GM19328 (cell line): Measurements from ENCODE around the gene C6orf15.

Experiments
- ATAC-seq: cut with Tn5 transposase; IDR thresholded peaks from one replicate; pipeline ENCODE4 v1.9.1; 2021; ENCODE audit warnings: mild to moderate bottlenecking, moderate library complexity; ENCODE audit not compliant: unreplicated experiment

The C6orf15 gene

DNA sequence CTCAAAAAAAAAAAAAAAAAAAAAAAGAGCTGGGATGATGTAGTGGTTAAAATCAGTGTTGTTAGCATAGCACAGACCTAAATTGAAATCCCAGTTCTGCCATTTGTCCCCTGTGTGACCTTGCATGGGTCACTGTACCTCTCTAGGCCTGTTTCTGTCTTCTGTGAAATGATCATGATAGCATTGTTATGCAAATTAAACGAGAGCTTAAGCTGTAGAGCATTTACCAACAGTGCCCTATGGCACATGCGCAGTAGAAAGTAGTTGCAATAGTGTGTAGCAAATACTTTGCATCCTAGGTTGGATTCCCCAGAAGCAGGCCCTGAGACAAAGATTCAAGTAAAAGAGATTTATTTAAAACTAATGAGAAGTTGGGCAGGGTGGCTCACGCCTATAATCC is 19.2 kb upstream of the C6orf15 start:
- no peak for ATAC-seq

DNA sequence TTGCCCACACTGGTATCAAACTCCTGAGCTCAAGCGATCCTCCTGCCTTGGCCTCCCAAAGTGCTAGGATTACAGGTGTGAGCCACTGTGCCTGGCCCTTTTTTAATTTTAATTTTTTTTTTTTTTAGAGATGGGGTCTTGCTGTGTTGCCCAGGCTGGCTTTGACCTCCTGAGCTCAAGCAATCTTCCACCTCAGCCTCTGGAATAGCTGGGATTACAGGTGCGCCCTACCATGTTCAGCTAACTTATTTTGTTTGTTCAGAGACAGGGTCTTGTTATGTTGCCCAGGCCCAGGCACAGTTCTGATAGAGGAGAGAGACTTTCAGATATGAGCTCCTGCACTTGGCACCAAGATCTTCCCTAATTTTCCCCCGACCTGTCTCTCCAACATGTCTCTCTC is 18.4 kb upstream of the C6orf15 start:
- ATAC-seq = no peak

DNA sequence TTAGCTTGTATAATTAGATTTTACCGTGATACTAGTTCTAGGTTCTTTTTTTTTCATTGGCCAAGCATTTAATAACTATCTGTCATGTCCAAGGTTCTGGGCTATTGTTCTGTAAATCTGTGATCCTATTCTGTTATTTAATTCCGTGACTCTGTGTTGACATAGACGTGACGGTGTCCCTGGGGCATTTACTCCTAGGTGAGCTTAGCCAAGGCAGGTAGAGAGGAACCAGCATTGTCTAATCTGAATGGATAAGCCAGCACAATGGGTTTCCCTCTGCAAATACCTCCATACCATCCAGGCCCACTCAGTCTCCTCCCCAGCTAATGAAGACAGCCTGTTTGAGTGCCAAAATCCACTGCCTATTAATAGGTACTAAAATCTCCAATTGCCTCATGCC is 16.8 kb upstream of the C6orf15 start:
- ATAC-seq = no peak

DNA sequence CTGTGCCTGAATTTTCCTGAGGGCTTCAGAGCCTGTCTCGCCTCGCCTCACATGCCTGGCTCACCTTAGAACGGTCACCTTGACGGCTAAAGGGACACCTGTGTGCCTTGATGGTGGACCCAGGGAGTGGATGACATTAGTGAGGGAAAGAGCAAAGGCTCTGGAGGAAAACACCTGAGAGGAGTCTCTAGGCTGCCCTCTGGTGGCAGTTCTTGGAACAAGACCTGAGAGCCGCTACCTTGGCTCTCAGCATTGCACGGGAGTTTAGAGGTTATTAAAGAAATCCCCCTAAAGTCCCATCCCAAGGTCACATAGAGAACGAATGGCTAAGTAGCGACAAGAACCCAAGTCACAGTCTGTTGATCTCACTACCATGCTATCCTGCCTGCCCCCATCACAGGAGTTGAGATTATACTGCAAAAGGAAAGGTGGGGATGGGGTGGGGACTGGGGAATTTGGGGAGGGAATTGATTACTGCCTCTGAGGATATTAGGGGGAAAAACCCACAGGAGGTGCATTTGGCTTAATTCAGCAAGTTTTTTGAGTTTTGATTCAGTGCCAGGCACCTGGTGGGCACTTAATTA is 15.8 kb upstream of the C6orf15 start:
- ATAC-seq = no peak

DNA sequence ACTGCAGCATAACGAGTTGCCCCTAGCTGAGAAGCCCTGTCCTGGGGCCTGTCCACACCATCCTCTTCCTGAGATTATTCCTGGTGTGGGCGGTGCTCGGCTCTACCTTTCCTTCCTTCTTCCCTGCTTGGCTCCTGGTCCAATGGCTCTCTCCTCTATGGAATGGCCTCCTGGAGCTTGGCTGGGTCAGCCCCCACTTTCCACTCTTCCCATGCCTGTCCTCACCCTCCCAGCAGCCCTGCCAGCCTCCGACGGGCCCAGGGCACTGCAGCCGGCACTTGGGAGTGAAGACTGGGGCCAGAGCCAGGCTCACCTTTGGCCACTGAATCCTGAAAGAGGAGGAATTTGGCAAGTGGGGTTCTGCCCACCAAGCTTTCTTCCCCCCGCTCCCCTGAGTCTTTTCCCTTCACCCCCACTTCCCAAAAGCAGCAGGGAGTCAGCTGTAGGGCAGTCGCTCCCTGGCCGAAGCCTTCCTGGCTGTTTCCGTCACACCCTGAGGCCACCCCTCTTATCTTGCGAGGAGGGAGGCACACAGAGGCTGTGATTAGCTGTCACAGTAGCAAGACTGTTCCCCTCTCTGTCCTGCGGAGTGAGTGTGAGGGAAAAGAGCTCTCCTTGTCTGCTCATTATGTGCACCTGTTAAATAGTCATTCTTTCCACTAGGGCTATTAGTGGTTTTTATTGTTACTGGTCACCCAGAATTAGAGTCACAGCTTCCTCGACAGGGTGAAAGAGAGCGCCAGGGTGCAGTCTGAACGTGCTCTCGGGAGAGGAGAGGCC is 14.2 kb upstream of the C6orf15 start:
- no peak for ATAC-seq

DNA sequence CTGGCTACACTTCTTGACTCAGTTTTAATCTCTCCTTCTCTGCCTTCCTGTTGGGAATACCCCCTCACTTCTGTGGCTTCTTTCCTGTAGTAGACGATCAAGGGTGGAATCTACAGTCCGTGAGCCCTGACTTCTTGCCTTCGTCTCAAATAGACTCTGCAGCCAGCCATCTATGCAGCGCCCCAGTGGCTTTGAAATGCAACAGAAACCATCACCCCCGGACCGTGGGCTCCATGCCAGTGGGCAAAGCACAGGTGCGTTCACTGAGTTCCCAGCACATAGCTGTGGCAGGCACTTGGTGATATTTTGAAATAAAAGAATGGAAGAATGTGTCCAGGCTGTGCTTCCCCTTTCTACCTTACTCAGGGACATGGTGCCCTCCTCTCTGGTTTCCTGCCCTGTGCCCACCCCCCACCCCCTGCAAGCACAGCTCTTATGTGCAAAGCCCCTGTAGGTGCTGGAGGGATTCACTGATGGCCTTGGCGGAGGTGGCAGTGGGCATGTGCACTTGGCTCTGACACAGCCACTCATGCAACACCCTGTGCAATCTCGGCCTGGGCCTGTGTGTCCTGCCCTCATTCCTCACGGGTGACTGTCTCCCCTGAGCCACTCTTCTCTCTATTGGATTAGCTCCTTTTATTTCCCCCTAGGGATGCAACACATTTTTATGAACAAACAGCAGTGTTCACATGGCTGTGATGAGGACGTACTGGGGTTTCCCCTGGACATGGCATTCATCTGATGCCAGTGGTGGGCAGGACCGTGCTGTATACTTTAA is 13.4 kb upstream of the C6orf15 start:
- no peak for ATAC-seq

DNA sequence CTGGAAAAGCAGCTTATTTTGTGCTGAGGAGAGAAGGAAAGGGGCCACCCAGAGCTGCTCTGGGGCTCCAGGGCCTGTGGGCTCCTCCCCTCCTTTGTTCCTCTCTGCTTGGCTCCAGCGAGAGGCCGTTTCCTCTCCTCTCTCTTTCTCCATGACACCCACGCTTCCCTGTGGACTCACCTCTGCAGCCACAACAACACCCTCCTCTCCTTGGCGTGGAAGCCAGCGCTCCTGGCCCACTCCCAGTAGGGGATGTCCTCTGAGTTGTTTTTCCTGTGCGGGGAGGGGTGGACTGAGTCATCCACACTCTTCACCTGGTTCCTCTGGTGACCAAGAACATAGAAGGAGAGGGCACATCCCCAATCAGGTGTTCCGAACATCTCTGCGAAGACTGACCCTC is 12.8 kb upstream of the C6orf15 start:
- no peak for ATAC-seq

DNA sequence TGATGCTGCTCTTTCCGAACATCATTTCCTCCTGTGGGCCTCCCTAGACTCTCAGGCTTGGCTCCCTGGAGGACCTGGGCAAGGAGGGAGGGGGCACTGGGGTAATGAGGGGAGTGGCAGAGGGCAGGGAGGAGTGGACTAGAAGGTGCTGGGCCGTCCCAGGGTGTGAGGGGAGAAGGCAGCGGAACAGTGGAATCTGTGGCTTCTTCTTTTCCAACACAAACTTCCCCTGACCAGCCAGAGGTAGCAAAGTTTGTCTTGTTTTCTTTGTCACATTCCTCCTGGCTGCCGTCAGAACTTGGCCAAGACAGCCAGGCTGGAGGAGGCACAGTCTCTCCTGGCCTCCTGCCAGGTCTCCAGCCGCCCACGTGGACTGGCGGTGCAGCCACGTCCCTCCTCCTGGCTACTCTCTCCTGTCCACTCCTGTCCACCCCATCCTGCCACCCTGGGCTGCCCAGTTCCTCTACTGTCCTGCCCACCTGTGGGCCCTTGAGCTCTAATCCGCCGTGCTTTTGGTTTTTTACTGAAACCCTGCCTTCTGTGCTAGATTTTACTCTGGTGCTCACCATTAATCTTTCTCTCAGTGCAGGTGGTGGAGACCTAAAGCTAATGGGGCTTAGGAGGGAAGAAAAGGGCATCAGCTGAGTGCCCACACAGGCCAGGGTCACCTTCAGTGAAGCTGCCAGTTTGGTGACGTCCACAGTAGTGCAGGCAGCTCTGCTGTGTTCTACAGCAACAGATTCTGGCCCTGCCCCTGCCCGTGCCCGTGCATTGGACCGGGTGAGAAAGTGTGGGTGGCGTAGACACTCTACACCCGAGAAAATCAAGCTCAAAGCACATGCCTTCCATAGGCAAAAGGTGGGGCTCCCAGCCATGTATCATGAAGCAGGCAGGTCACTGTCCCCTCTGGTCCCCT is 10.7 kb upstream of the C6orf15 start:
- ATAC-seq = no peak

DNA sequence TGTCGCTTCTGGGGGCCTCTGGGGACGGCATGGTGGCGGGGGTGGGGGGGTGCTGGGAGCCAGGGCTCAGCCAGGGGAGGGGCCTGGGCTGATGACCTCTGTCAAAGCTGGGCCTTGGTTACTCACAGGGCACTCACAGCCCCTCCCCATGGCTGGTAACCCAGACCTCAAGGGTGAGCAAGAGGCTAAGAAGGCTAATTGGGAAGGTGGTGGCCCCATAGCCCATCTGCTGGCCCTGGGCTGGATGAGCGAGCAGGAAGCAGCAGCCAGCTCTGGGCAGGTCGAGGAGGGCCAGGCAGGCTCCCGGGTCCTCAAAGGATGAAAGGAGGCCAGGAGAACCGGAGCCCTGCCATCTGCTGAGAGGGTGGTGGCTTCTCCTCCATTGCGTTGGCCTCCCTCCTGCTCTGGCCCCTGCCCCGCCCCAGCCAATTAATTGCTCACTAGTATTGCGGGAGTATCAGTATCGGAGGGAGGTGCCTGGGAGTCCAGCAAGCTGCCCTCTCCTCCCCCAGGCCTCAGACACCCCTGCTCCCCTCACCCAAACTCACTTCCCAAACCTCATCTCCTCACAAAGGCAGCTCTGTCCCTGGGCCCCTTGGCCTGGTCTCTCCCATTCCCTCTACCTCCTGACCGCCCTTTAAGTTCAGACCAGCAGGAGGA is 8.9 kb upstream of the C6orf15 start:
- no peak for ATAC-seq

DNA sequence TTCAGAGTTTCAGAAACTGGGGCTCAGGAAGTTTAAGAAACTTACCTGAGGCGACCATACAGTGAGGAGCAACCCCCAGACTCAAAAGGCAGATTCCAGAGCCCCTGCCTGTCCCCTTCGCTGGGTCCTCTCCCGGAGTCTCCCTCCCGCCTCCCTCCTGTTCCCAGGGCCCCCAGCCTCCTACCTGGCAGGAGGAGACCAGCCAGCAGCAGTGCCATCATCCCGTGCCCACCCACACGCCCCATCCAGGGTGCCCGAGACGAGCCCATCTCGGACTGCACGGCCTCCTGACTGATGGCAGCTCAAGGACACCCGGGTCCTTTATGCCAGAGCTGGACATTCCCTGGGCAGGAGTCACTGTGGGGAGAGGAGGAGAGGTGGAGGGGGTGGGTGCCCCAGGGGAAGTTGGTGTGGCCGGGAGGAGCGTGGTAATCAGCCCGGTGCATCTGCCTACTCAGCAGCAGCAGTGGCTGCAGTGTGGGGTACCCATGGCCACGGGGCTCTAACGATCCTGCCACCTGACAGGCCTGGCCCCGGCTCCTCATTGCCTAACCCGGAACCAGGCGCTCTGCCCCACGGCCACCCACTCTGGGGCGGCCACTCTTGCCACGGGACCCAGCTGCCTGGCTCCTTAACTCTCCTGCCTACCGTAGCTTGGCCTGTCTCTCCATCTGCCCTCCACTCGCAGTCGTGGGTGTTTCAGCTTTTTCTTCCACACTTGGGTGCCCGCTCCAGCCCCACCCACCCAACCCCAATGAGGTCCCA is 8.0 kb upstream of the C6orf15 start, which contains the start of gene CDSN:
CDSN (minus strand) TSS at position 296 of the 765 bp plus-strand sequence; CDS start at position 269, 27 bp downstream.
- ATAC-seq = no peak

DNA sequence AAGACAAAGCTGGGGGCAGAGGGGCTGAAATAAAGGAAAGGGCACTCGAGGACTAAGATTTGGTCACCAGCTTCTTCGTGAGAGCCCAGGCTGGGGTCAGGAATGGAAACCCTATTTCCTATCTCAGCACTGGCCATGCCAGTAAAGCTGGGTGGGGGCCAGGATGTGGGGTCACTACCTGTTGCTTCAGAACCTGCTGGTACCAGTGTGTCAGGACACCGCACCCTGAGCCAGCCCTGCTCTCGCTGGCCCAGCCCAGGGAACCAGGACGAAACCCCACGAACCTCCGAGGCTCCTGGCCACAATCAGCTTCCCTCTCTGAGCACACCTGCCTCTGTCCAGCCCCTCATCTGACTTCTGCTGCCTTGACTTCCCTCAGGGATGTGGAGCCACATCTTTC is 5.8 kb upstream of the C6orf15 start:
- ATAC-seq = no peak

DNA sequence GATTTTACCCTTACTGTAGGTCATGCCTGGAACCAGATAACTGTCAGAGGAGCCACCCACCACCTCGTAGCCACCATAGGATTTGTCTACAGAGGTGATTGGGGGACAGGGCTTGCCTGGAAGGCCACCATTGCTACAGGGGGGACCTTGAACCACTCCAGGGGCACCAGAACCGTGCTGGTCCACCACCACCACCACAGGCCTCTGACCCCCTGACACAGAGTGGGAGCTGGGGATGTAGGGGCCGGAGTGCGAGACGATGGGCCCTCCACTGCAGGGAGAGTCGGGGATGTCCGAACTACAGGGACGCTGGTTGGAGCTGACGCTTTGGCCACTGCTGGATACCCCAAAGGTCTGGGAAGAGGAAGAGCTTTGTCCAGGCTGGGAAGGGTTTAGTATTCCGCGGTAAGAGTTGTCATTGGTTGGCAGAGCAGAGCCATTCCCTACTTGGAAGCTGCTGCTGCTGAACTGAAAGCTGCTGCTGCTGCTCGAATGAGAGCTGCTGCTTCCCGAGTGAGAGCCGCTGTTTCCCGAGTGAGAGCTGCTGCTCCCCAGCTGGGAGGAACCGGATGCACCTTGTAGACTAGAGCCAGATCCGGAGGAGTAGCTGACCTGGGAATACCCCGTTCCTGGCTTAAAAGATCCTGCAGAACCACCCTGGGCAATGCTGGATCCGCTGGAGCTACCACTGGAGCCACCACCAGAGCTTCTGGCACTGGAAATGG is 4.4 kb upstream of the C6orf15 start:
- no peak for ATAC-seq

DNA sequence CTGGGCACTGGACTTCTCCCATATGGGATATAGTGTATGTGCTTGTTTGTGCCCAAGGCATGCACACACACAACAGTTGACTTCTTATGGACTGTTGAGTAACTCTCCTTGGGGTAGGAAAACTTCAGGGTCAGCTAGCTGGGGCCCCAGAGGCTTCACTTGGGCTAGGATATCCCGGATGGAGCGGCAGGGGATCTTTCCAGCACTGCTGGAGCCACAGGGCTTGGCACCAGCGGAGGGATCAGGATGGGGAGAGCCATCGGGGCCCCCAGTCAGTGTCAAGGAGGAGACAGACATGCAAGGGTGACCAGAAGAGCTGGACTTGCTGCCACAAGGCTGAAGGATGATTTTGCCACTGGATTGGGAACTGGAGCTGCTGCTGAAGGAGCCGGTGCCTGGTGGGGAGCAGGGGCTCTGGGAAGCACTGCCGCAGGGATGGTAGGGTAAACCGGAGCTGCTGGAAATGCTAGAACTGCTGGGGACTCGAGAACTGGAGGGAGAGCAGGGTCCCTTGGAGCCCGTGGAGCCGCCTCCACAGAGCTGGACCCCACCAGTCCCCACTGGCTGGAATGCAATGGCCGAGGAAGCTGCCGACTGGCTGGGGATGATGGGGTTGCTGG is 3.7 kb upstream of the C6orf15 start:
- no peak for ATAC-seq

DNA sequence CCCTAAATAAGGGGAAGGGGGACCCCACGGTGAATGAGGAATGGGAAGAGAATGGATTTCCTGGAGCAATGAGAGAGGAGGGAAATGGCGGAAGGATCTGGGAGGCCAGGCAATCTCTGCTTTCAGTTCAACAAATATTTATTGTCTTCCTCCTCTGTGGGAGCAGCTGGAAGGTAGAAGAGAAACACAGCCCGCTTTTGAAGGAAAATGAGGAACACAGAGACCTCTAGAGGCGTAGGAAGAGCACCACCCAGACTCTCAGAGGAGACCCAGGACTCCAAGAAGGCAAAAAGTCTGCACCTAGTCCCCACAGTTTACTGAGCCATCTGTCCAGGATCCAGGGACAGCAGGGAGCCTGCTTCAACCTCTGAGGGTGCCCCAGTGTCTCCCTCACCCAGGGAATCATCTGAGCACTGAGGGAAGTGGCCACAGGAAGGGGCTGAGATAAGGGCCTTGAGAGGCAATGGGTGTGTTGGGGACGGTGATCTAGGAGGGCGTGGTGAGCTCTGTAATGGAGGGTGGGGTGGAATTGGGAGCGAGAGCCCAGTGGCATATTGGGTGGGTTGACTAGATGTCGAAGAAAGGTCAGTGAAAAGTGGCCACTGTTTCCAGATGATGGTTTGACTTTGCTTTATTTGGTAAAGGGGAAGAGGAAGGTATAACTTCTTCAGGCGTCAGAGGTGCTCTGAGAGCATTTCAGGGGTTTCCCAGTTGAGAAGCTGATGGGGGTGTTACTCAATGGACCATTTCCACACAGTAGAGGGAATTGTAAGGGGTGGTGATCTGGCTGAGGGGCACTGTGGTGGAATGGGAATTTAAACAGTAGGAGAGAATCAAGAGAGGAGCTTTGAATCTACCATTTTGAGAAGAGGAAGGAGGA is 2.8 kb upstream of the C6orf15 start:
- no peak for ATAC-seq

DNA sequence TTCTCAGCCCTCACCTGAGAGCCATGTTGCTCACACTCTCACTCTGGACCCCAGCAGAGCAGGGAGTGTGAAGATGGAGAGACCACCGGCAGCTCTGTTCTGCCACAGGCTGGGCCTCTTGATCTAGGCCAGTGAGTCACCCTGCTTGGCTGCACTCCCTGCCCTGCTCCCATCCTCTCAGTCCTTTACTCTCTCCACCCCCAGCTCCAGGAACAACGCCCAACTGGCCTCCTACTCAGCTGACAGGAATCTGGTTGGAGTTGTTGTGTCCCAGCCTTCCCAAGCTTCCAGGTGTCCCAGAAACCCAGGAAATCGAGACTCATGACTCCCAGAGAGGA is 2.1 kb upstream of the C6orf15 start, which contains the start of gene PSORS1C1:
PSORS1C1 (plus strand) TSS at position 260 of the 338 bp plus-strand sequence. CDS start 14,833 bp downstream, outside the sequence.
- ATAC-seq = no peak

DNA sequence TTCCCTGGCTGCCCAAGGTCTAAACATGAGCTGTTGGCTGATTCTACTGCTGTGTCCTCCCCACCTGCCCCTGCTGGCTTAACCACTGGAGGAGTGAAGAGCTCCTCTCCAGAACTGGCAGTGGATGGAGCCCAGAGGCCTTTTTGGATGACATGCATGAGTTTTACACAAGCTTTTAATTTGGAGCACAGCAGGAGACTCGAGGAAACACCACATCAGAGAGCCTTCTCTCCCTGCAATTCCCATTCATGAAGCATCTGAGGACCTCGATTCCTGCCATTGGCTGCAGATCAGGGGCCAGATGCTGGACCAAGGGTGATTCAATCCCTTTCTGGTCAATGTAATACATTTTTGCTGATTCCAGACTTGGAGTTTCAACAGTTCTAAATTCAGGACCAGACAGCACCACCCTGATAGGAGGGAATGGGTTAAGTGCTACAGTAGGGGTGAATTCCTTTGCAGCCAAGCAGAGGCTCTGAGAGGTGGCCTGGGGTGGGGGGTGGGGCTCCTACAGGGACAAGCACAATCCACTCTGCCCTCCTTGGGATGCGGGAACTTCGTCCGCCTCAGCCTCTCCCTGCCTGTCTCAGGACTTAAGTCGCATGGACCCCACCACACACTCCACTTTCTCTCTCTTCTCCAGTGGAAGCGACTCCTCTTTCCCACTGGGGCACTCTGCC is 1.6 kb upstream of the C6orf15 start:
- ATAC-seq = no peak

DNA sequence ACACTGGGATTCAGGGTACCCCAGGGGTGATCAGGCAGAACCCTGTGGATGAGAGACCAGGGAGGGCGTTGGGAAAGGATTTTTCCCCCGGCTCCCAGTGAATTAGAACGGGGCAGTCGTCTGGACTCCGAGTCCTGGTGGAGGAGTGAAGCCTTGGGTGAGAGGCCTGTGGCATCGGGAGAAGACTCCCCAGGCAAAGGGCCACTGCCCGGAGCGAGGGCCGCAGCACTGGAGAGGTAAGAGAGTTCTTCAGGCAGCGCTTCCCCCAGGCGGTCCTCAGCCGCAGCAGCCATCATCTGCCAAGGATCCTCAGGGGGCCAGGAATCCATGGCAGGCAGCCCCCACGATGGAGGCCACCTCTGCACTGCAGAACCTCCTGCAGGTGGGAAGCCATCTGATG is 663 bp downstream of the C6orf15 start:
- no peak for ATAC-seq
